ENCODE data around the gene FNDC3B.
A peak's percentile ranks its signal among the peaks of the same experiment; 100 is the strongest.

The FNDC3B gene

DNA sequence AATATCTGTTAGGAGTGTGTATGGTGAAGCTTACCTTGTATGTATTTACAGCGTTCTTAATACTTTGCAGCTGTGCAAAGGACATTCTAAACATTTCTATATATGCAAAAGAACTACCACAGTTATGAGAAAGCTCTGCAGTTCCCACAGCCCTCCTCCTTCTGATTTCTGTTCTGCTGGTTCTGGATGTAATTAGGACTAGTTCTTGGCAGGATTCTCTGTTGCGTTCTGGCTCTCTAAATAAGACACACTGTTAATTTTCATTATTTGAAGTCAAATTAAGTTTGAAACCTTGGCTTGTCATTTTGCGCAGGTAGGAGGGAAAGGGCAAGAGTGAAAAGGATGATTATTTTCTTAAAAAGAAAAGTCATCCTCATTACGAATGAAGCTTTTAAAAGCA, 76.4 kb downstream of the FNDC3B start:
- DNase-seq (ENCODE audit: low read depth) = no peak

- no peak for DNase-seq (ENCODE audit: low read depth)
Observed at GRCh38 chr3:172118019-172118418, 78.6 kb downstream of the FNDC3B start.

GRCh38 chr3:172119266-172119969, 80.0 kb downstream of the FNDC3B start:
- no peak for DNase-seq (ENCODE audit: low read depth)

- DNase-seq (ENCODE audit: low read depth) = no peak
Observed at GRCh38 chr3:172120912-172121311, 81.5 kb downstream of the FNDC3B start.

DNA sequence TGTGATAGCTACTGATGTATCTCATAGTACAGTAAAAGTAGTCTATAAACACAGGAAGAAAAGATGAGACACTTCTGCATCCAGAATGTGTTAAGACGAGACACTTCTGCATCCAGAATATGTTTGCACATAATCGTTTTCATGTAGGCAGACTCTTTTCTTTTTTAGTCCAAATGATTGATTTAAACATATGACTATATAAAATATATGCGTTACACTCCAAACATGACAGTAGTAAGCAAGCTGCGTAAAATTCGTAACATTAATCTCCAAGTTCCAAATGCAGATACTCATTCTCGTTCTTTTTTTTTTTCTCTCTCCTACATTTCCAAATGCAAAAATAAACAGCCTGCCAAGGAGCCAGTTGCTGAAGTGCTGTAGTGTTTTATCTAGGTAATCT, 82.6 kb downstream of the FNDC3B start:
- no peak for DNase-seq (ENCODE audit: low read depth)

GRCh38 chr3:172124271-172124670, 84.9 kb downstream of the FNDC3B start:
- no peak for DNase-seq (ENCODE audit: low read depth)

DNA sequence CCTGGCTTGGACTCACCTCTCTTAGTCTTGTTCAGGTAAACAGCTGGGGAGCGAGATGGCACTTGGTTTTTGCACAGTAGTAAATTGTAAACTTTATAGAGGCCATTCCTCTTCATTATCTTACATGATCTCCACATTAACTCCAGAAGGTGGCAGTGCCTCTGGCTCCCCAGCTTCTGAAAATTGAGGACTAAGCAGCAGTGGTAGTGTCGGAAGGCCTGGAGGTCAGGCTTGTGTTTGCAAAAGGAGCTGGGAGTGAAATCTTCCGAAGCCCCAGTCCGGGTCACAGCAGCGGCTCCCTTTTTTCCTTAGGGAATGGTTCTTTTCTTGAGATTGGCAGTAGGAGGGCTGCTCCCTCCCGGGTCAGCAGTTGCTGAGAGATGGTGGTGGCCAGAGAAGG, 85.7 kb downstream of the FNDC3B start:
- DNase-seq (ENCODE audit: low read depth) = no peak

DNA sequence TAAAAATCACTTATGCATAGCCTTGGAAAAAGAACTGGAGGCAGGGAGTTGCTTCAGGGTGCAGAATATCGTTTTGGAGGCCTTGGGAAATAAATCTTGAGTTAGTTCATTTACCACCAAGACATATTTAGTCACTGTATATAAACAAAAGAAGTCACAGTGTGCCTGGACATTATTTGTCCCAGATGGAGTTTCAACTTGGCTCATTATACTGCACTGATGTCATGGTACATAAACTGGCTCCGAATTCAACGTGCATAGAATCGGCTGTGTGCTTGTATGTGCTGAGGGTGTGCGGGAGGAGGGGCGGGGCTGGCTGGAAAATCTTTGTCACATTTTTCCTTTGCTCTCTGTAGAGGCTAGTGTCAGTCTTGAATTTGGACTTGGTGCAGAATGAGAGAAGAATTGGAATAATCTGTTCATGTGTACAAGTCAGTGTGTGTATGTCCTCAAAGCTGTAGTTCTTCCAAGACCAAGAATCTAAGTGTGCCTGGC, 86.6 kb downstream of the FNDC3B start:
- no peak for DNase-seq (ENCODE audit: low read depth)

DNA sequence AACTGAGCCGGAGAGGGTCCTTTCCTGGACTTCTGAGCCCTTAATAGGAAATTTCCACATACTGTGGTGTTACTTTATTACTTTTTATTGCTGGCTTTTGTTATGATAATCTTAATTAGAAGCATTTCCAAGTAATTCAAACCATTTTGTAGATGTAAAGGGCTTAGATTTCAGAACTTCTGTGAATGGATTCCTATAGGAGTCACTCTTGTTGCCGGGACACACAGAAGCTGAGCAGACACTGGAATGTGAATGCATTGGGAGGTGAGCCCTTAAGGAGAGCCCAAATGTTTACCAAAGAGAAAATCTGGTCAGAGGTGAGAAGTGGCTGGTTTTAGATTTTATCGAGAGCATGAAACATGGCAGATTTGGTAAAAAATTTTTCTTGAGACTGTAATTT, 87.4 kb downstream of the FNDC3B start:
- no peak for DNase-seq (ENCODE audit: low read depth)

- DNase-seq (ENCODE audit: low read depth) = no peak
Observed at GRCh38 chr3:172127141-172127540, 87.8 kb downstream of the FNDC3B start.

DNA sequence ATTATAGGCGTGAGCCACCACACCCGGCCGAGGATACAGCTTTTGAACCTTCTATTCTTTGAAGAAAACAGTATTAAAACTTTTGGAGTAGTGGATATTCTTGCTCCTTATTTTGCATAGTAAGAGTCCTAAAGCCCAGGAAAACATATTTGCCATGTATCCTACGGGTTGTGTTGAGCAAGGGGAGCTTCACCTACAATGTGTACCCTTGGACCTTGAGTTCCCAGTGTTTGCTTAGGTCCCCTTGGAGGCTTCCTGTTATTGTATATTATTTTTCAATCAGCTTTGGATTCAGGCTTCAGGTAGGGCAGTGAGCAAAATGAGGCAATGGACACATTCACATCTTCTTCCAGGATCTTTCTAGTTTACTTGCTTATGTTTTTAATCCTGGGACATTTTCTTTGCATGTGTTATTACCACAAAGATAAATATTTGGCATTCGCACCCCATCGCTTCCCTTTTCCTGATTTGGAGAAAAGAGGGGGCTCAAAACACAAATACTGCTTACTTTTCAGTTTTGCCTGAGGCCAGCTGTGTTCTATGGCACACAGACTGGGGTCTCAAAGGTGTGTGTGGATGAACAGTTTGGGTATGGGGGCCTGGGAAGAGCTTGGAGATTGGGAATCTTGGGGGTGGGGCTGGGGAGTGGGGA, 88.7 kb downstream of the FNDC3B start:
- DNase-seq (ENCODE audit: low read depth) = no peak

DNA sequence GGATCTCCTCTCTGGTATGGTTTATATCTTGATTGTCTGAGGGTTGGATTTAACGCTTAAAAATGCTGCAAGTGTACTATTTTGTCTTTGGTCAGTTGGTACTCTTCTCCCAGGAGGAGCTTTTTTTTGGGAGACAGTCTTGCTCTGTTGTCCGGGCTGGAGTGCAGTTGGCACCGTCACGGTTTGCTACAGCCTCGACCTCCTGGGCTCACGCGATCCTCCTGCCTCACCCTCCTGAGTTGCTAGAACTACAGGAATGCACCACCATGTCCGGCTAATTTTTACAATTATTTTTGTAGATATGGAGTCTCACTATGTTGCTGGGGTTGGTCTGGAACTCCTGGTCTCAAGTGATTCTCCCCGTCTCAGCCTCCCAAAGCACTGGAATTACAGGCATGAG, 89.5 kb downstream of the FNDC3B start:
- DNase-seq (ENCODE audit: low read depth) = no peak

DNA sequence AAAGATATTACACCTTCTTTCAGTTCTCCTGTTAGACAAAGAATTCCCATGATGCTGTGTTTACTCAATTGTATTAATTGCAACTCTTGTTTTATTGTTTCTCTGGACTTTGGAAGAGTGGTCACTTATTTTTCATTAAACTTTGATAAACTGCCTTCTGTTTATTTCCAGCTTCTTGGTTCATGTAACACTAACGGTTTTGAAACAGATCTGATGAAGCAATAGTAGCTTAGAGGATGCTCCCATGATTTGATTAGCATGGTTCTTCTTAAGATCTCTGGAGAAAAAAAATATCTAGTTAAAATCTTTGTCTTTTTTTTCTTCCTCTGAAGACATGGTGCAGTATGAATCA, 90.1 kb downstream of the FNDC3B start:
- no peak for DNase-seq (ENCODE audit: low read depth)

DNA sequence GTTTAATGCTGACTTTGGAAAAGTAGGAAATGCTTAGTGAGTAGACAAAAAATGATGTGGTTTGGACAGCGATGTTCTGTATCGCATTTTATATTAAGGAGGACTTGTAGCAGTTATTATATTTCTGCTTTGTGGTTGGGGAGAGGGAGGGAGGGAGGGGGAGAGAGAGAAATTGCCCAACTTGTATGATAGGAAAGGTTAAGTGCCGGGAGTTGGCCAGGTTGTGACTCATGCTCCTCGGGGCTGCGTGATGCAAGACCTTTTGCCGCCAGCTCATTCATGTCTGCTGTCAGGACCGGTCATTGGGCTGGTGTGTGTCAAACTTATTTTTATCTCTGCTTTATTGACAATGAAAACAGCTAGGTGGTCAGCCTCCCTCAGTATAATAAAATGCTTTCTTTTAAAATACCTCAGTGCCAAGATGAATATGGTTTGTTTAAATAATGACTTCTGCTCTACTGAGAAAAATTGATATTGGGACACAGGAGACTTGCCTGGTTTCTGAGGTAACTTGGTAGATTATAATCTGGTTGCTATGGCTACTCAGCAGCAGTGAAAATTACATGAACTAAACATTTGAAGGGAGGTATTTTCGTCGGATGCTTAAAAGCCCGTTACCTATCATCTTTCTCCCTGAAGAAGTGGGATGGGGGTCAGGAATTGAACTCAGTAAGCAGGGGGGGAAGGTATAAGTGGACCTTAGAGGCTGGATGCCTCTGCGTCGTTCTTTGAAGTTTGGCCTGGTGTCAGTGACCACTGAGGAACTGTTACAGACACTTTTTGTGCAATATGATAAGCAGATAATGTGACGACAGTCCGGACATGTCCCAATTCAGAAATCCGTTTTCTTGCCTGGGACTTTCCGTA, 90.7 kb downstream of the FNDC3B start:
- peak; percentile 49 for DNase-seq (ENCODE audit: low read depth)

DNA sequence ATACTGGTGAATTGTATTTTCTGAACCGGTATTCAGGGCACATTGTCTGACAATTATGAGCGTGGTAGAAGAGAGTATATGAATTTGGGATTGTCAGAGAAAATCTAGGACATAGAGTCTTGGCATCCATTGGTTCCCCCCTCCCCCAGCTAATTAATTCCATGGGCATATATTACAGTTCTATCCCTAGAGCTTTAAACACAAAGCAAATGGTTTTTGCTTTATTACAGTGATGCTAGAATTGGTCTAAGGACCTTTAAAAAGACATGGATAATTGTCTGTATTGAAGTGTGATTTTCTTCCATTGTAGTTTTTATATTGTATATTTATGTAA, 91.3 kb downstream of the FNDC3B start:
- DNase-seq (ENCODE audit: low read depth) = no peak

DNA sequence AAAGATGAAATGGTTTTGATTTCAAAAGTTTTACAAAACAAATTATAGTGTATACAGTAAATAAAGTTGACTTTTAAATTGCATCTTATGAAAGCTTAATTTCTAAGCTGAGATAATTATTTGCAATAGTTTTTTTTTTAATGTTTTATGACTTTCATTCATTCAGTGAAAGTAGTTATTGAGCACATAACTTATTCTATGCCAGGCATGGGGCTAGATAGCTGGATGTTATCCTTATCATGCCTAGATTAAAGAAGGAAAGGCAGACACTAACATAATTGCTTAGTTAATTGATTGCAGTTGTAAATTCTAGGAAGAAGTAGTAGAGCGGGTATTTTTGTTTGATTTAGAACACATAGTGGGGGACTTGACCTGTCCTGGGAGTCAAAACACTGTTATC, 92.4 kb downstream of the FNDC3B start:
- no peak for DNase-seq (ENCODE audit: low read depth)

DNA sequence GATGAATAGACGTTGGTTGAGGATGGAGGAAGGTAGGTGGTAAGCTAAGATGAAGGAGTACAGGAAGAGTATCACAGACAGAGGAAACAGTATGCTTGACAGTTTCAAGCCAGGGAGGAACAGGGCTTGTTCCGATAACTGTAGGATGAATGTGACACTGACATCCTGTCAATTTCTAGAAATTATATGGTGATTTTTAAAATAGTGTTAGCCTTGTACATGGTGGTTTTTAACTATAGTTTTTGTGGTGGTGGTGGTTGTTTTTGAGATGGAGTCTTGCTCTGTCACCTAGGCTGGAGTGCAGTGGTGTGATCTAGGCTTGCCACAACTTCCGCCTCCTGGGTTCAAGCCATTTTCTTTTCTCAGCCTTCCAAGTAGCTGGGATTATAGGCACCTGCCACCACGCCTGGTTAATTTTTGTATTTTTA, 92.8 kb downstream of the FNDC3B start:
- DNase-seq (ENCODE audit: low read depth) = no peak

GRCh38 chr3:172132721-172133311, 93.4 kb downstream of the FNDC3B start:
- DNase-seq (ENCODE audit: low read depth) = no peak

DNA sequence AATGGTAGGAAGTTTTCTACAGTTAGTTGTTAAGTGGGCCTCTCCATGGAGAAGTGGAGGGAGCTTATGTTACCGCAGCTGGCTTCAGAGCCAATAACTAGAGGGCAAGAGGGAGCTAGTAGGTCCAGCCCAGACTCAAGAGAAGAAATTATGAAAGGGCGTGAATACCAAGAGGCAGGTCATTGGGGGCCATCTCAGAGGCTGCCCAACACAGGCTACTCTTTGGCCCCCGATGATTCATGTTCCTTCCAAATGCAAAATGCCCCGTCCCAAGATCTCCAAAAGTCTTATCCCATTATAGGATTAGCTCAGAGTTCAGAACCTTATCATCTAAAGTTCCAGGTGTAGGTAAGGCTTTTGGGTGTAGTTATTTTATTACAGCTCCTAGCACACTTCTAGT, 94.5 kb downstream of the FNDC3B start:
- DNase-seq (ENCODE audit: low read depth) = no peak

DNA sequence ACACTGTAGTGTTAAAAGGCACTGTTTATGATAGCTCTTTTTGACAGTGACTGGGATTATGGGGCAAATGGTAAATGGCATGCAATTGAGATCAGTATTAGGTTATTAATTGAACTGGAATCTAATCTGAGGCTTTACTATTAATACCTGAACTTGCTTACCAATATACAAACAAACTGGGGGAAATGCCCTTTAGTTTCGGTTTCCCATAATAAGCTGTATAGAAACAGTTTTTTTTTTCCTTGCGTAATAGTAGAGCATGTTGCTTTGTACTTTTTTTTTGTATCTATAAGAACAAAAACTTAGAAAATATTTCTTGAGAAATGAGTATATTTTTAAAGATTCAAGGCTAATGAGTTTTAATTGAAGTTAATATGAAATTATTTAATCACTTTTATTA, 95.0 kb downstream of the FNDC3B start:
- DNase-seq (ENCODE audit: low read depth) = no peak

DNA sequence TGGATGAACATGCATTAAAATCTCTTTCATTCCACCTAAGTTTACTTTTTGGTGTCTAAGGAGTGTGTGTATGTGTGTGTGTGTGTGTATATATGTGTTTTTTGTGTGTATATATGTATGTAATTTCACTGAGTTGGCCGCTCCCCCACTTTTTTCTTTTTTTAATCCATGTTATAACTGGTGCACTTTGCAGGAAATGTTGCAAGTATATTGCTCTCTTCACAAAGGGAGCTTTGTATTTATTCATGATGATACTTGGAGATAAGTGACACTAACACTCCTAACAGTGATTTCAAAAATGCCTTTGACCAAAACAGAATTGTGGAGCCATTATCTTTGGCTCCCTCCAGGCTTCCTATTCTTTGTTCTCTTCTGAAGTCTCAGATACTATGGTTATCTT, 95.8 kb downstream of the FNDC3B start:
- no peak for DNase-seq (ENCODE audit: low read depth)

DNA sequence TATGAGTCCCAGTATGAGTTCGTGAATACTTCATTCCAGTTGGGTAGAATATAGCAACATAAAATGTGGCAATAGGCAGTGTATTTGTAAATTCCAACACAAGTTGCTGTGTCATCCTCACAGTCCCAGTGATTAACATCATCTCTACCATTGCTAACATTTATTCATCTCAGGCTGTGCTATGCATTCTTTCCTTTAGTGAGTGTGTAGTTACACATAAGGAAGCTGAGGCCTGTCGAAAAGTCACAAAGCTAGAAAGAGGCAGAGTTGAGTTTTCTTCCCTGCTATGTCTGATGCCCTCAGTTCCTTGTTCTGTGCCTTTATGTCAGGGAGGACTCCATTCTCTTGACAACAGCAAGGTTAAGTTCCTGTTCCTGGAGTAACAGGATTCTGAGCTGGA, 96.4 kb downstream of the FNDC3B start:
- no peak for DNase-seq (ENCODE audit: low read depth)

- no peak for DNase-seq (ENCODE audit: low read depth)
Observed at GRCh38 chr3:172136330-172136729, 97.0 kb downstream of the FNDC3B start.

All from activated T-cell treated with anti-CD3 and anti-CD28 coated beads for 48 hours (primary cell).